ENCODE results near the gene UBA5.

The UBA5 gene

GRCh38 chr3:132723024-132723950 lies 63.2 kb downstream of the UBA5 start (continued):
- TF ChIP-seq ZNF585B (tag by site-specific recombination; IDR thresholded peaks at IDR 0.05) (no peak), ZNF626 (tag by site-specific recombination; IDR thresholded peaks at IDR 0.05) (no peak), ZNF548 (tag by site-specific recombination; IDR thresholded peaks at IDR 0.05) (no peak), KLF8 (tag by site-specific recombination; IDR thresholded peaks at IDR 0.05) (no peak), ZBTB8A (tag by site-specific recombination; IDR thresholded peaks at IDR 0.05) (peak; percentile 48; the same call in 1 of the 2 replicates), ZNF658 (tag by site-specific recombination; IDR thresholded peaks at IDR 0.05) (no peak), ZNF146 (tag by site-specific recombination; IDR thresholded peaks at IDR 0.05) (no peak), BCL11A (tag by site-specific recombination; IDR thresholded peaks at IDR 0.05; ENCODE audit: low read depth) (no peak), ZNF423 (tag by site-specific recombination; IDR thresholded peaks at IDR 0.05) (no peak), RBAK (tag by site-specific recombination; IDR thresholded peaks at IDR 0.05) (no peak), ZNF132 (tag by site-specific recombination; IDR thresholded peaks at IDR 0.05; ENCODE audit: borderline replicate concordance) (no peak), ZBTB49 (tag by site-specific recombination; IDR thresholded peaks at IDR 0.05; ENCODE audit: low read depth) (no peak), ZNF157 (tag by site-specific recombination; IDR thresholded peaks at IDR 0.05) (no peak), ZNF660 (tag by site-specific recombination; IDR thresholded peaks at IDR 0.05) (no peak), ZSCAN5A (tag by site-specific recombination; IDR thresholded peaks at IDR 0.05) (no peak), ZNF544 (tag by site-specific recombination; IDR thresholded peaks at IDR 0.05) (no peak), ZBTB6 (tag by site-specific recombination; IDR thresholded peaks at IDR 0.05) (no peak), ZNF560 (tag by site-specific recombination; IDR thresholded peaks at IDR 0.05; ENCODE audit: borderline replicate concordance) (no peak), ZFP69B (tag by site-specific recombination; IDR thresholded peaks at IDR 0.05) (no peak), ZNF664 (tag by site-specific recombination; IDR thresholded peaks at IDR 0.05) (no peak), ZNF112 (tag by site-specific recombination; IDR thresholded peaks at IDR 0.05) (no peak), ZBTB11 (tag by site-specific recombination; conservative IDR thresholded peaks at IDR 0.05; ENCODE audit: low read depth) (peak; percentile 85), PRDM2 (tag by site-specific recombination; IDR thresholded peaks at IDR 0.05; ENCODE audit: borderline replicate concordance) (no peak), KLF9 (tag by site-specific recombination; IDR thresholded peaks at IDR 0.05; ENCODE audit: low read depth) (no peak)

Data from HEK293 (cell line).